ENCODE measurements around the gene PILRB.
"Not testable (repeated sequence)": the region's sequence is repeated elsewhere in the genome, so short reads cannot be mapped to it uniquely, and the experiment has no call there.

The PILRB gene

DNA sequence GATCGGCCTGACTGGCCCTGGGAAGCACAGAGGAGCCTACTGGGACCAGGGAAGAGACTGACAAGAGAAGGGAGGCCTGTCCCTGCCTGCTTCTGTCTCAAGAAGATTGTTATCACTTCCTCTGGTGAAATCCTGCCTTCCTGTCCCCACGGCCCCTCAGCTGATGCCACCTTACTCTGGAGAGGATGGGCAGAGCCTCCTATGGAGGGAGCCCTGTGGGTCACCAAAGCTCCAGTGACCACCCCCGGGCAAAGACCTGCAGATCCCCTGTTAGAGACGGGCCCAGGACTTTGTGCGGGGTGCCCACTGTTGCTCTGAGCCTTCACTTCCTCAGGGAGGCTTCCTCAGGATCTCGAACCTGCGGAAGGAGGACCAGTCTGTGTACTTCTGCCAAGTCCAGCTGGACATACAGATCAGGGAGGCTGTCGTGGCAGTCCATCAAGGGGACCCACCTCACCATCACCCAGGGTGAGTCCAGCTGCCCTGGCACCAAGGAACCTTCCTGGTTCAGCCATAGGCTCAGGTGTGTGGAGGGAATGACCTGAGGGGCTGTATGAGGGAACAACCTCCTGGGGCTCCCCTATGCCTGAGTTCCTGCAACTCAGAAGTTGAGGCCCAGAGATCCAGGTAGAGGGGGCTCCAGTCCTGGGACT lies 1.4 kb upstream of the PILRB start:
- DNase-seq, result no peak

DNA sequence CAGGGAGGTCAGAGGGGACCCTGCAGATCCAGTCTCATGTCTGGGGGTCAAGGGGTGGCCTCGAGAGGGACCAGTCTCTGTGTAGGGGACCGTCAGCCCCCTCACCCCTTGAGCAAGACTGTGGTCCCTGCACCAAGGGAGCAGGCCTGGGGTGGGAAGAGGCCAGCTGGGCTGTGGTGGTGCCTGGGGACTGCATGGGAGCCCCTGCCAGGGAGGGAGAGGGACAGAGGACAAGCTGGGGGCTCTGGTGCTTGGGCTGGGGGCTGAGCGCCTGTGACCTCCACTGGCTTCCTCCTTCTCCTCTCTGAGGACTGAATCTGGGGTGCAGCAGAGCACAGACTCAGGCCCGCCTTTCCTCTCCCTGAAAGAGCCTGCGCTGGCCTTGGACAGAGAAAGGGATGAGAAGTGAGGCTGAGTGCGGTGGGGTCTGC lies 771 bp upstream of the PILRB start:
- DNase-seq, result no peak

DNA sequence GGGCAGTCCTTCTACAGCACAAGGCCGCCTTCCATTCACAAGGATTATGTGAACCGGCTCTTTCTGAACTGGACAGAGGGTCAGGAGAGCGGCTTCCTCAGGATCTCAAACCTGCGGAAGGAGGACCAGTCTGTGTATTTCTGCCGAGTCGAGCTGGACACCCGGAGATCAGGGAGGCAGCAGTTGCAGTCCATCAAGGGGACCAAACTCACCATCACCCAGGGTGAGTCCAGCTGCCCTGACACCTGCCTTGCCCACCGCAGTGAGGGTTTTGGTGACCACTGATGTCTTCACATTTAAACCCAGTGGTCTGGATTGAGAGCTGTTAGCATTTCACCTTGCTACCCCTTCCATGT lies 918 bp downstream of the PILRB start:
- DNase-seq, result no peak

DNA sequence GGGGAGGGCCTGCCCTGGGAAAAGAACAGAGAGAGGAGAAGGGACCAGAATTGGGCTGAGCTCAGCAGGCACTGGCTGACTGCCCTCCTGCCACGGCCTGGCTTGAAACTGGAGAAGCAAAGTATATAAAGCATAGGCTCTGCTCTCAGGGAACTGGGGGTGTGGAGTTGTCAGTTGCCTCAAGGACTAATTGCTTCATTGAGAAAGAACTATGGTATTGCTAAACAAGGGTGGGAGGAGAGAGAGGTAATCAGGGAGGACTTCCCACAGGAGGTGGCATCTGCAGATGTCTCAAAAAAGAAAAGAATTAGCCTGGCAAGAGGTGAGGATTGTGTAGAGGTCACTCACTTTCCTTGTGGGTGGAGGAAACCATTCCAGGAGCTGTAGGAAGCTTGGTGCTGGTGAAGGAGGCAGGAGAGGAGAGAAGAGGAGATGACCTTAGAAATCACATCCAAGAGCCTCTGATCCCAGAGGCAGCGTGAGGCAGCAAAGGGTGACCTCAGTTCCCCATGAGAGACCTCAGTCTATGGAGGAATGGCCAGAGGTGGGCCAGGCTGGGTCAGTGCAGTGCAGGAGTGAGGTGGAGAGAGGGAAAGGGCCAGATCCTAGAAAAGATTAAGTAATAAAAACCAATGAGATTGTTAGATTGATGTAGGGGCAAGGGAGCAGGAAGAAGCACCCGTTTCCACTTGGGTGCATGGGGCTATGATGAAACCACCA lies 2.4 kb downstream of the PILRB start:
- DNase-seq, result peak; percentile 9

DNA sequence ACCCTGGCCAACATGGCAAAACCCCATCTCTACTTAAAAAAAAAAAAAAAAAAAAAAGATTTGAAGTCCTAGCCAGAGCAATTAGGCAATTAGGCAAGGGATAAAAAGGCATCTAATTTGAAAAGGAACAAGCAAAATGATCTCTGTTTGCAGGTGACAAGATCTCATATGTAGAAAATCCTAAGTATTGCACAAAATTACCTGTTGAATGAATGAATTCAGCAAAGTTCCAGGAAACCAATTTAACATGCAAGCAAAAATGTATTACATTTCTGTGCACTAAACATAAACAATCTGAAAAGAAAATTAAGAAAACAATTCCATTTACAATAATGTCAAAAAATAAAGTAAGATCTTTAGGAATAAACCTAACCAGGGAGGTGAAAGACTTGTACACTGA lies 5.2 kb downstream of the PILRB start:
- no peak for DNase-seq

DNA sequence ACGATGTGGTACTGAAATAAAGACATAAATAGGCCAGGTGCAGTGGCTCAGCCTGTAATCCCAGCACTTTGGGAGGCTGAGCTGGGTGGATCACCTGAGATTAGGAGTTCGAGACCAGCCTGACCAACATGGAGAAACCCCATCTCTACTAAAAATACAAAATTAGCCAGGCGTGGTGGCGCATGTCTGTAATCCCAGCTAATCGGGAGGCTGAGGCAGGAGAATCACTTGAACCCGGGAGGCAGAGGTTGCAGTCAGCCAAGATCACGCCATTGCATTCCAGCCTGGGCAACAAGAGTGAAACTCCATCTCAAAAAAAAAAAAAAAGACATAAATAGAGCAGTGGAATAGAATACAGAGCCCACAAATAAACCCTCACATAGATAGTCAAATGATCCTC lies 5.9 kb downstream of the PILRB start:
- DNase-seq, result not testable (repeated sequence)

DNA sequence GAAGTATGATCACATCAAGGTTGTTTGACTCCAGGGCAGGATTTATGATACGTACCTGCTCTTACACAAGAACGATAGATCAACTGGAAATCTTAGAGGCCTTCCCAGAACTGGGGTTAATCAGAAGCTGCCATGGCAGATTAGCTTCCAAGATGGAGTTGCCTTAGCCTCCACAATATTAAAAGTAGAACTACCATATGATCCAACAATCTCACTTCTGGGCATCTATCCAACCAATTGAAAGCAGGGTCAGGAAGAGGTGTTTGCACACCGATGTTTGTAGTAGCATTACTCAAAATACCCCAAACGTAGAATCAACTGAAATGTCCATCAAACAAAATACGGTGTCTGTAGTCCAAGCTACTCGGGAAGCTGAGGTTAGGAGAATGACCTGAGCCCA lies 6.6 kb downstream of the PILRB start:
- DNase-seq, result no peak

DNA sequence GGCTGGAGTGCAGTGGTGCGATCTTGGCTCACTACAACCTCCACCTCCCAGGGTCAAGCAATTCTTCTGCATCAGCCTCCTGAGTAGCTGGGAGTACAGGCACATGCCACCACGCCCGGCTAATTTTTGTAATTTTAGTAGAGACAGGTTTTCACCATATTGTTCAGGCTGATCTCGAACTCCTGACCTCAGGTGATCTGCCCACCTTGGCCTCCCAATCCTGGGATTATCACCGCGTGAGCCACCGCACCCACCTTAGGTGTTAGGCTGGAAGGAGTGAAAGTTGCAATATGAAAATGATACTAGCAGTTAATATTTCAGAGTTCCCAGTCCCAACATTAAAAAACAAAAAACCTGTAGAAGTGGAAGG lies 8.1 kb downstream of the PILRB start:
- peak; percentile 16 for DNase-seq

DNA sequence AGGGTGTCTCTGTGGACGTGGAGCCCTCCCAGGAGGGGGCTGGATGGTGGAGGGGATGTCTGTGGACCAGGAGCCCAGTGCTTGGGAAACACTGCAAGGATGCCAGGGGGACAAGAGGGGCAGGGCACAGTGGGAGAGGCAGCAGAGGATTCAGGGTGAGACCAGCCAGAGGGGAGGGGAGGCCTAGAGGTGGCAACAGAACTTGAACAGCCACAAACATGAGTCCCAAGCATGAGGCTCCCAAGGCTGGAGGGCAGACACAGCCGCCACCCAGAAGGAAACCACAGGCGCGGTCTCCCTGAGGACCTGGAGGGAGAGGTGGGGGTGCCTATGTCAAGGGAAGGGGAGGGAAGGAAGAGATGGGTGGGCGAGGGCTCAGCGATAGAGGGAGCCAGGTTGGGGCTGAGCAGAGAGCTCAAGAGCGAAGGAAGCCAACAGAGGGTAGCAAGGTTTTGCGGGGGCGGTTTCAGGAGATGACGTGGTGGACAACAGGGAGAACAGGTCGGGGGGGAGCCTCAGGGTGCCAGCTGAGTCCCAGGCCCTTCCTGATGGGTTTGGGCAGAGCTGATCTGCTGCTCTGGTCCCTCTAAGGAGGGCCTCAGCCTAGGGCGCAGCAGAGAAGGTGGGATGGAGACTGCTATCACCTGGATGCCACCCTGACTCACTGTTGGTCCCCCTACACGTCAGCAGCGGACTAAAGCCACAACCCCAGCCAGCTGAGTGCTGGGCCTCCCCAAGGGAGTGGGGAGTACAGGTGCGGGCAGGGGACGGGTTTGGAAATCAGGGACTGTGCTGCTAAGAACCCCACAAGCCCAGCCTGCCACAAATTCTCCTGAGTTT lies 8.7 kb downstream of the PILRB start:
- DNase-seq, result peak; percentile 45

DNA sequence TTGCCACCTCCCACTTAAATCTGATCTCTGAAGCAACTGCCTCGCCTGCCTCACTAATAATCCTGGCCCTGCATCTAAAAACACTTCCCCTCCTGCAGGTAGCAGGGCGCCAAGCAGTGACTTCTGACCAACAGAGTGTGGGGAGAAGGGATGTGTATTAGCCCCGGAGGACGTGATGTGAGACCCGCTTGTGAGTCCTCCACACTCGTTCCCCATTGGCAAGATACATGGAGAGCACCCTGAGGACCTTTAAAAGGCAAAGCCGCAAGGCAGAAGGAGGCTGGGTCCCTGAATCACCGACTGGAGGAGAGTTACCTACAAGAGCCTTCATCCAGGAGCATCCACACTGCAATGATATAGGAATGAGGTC lies 9.3 kb downstream of the PILRB start:
- no peak for DNase-seq

DNA sequence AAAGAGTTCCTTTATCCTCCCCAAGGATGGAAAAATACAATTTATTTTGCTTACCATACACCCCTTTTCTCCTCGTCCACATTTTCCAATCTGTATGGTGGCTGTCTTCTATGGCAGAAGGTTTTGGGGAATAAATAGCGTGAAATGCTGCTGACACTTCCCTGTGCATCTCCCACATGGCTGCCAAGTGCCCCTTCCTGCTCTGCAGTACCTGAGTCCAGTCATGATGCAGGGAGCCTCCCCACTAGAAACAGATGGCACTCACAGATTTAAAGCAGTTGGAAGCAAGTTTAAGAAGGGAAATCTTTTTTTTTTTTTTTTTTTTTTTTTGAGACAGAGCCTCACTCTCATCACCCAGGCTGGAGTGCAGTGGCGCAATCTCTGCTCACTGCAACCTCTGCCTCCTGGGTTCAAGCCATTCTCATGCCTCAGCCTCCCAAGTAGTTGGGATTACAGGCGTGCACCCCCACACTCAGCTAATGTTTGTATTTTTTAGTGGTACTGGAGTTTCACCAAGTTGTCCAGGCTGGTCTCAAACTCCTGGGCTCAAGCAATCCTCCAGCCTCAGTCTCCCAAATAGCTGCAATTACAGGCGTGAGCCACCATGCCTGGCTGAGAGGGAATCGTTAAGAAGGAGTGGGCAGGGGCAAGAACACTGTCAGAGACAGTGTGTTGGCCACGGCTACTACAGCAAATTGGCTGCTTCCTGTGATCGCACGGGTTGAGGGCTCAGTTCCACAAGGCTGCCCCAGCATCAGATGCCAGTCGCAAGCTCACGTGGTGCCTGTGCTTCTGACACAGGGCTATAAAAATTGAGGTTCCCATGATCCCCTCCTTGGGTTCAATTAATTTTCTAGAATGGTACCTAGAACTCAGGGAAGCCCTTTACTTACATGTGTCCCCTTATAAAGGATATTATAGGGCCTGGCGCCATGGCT lies 10.0 kb downstream of the PILRB start:
- DNase-seq, result peak; percentile 19

DNA sequence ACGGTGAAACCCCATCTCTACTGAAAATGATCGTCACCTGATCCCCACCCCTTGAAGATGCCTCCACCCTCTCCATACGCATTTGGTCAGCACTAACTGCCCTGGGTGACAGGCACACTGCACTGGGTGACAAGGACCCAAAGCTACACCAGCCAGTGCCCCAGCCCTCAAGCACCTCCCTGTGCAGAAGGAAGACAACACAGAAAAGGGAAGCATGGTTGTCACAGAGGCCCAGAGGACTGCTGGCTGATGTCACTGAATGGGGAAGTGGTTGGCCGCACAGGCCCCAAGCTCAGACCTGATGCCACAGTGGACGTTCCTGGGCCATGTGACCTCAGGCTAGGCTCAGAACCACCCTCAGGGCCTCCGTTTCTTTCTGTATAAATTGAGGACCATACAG lies 11.2 kb downstream of the PILRB start:
- DNase-seq, result peak; percentile 23

DNA sequence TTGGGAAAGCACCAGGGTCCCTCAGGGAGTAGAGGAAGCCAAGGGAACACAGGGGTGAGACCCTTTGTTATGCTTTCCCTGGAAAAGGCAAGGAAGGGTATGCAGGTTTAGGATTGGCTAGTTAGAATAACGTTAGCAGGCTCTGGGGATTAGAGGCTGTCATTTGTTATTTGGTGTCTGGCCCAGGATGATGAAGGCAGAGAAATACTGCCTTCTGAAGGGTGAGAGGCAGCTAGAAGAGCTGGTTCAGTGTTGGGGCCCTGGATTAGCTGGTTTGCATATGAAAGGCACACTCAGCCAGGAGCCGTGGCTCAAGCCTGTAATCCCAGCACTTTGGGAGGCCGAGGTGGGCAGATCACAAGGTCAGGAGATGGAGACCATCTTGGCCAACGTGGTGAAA lies 12.4 kb downstream of the PILRB start:
- no peak for DNase-seq

DNA sequence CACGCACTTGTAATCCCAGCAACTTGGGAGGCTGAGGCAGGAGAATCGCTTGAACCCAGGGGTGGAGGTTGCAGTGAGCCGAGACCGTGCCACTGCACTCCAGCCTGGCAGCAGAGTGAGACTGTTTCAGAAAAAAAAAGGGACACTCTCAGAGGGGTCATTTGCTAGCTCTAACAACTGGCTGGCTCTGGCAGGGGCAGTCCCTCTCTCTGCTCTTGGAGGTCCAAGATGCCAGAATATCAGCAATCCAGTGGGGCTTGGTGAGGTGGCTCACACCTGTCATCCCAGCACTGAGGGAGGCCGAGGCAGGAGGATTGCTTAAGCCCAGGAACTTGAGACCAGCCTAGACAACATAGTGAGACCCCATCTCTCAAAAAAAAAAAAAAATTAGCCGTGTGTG lies 12.8 kb downstream of the PILRB start:
- no peak for DNase-seq

DNA sequence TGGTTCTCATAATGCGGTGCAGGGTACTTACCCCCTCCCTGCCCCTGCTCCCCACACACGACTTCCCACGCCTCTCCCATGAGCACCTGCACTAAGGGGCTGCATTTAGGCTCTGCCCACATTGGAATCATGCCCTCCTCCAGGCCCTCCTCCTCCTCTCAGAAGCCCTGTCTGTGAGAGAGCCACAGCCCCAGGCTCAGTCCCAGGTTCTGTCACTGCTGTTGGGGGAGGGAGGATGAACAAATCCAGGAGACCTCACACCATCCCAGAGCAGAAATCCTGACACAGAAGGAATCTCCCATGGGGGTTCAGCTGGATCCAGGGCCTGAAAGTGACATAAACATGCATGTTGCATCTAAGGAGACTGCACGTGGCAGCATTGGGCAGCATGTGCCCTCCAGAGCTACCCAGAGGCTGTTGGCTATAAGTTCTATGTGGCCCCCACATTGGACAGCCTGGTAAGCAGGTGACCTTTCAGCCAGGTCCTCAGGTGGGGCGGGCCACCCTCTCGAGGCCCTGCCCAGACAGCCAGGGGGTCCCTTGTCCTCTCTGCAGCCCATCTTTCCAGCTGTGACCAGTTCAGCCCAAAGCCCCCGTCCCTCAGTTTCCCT lies 13.7 kb downstream of the PILRB start:
- DNase-seq, result no peak

DNA sequence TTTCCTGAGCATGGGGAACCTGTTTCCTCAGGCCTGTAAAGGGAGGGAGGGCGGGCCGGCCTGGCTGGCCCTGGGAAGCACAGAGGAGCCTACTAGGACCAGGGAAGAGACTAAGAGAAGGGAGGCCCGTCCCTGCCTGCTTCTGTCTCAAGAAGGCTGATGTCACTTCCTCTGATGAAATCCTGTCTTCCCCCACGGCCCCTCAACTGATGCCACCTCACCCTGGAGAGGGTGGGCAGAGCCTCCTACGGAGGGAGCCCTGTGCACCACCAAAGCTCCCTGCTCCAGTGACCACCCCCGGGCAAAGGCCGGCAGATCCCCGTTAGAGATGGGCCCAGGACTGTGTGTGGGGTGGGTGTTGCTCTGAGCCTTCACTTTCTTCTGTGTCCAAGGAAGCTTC lies 14.3 kb downstream of the PILRB start:
- DNase-seq, result no peak

DNA sequence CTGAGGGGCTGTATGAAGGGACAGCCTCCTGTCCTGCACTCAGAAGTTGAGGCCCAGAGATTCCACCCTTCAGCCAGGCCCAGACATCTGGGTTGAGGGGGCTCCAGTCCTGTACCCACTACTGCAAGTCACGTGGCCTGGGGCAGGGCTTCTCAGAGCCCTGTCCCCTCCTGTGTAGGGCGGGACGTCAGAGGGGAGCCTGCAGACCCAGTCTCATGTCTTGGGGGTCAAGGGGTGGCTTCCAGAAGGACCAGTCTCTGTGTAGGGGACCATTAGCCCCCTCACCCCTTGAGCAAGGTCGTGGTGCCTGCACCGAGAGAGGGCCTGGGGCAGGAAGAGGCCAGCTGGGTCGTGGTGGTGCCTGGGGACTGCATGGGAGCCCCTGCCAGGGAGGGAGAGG lies 14.8 kb downstream of the PILRB start:
- no peak for DNase-seq

DNA sequence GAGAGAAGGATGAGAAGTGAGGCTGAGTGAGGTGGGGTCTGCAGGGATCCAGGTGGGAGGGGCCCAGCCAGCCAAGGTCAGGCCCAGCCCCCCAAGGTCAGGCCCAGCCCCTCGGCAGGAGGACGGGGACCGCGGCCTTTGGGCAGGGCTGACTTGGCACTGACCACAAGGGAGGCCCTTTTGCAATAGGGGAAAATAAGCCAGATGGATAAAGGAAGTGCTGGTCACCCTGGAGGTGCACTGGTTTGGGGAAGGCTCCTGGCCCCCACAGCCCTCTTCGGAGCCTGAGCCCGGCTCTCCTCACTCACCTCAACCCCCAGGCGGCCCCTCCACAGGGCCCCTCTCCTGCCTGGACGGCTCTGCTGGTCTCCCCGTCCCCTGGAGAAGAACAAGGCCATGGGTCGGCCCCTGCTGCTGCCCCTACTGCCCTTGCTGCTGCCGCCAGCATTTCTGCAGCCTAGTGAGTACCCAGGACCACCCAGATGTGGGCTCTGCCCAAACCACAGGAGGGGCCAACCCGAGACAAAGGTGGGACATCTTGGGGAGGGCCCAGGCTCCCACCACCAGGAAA lies 15.4 kb downstream of the PILRB start, which contains the start of gene PILRA:
Gene PILRA (plus strand): TSS at position 227 of the 571 bp plus-strand sequence. CDS start 170 bp downstream, at position 397.
- no peak for DNase-seq

DNA sequence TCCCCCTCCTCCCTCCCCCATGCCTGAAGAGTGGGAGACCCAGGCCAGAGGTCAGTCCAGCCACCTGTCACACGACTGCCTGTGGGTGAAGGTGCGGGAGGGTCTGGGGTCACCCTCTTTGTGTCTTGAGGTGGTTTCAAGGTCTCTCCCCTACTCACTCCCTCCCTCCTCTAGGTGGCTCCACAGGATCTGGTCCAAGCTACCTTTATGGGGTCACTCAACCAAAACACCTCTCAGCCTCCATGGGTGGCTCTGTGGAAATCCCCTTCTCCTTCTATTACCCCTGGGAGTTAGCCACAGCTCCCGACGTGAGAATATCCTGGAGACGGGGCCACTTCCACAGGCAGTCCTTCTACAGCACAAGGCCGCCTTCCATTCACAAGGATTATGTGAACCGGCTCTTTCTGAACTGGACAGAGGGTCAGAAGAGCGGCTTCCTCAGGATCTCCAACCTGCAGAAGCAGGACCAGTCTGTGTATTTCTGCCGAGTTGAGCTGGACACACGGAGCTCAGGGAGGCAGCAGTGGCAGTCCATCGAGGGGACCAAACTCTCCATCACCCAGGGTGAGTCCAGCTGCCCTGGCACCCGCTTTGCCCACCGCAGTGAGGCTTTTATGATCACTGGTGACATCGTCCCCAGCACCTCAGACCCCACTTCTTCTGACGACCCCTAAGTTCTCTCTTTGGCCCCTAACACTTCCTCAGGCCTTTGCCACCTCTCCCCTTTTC lies 16.1 kb downstream of the PILRB start:
- peak; percentile 8 for DNase-seq

DNA sequence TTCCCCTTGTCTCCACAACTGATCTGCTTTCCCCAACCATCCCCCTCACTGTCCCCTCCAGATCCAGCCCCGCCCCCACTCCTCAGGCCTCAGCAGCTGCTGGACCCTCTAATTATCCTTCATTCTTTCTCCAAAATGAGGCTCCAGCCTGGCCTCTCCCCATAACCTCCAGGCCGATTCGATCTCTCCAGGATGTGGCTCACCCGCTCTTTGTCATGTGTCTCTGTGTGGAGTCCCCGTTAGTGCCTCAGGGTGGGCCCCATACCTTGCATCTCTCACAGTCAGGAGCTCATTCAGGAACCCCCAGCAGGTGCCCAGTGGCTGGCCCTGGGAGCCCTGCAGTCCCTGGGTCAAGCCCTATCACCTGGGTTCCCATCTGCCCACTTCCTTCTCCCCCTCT lies 16.7 kb downstream of the PILRB start:
- peak; percentile 2 for DNase-seq

DNA sequence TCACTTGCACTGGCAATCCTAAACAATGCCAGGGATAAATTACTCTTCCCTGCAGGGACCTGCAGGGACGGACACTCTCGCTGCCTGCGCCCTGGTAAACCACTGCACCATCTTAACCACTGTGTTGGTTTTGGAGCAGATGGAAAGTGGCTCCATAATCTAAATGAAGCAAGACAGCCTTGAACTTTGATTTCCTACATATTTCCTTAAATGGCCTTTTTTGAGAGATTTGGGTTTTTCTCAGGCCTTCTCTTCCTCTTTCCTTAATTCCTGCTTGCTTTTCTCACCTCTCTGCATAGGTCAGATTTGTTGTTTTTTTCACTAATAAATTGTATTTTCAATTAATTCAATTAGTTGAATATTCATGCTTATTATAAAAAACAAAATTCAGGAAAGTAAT lies 18.1 kb downstream of the PILRB start:
- DNase-seq, result no peak
